IPS DF 6.9 (cell line): Measurements from ENCODE around the gene MT1H.

Experiments
- DNase-seq: peaks from one replicate; pipeline ENCODE4 v3.0.0-alpha.2; 2013; ENCODE audit warnings: low read depth, low spot score
- H3K27ac ChIP-seq: one replicate; pipeline ENCODE4 v1.5.1; 2013; ENCODE audit warnings: low read length, control low read depth
- H3K27me3 ChIP-seq: 2 replicates; pipeline ENCODE4 v1.6.1; 2013; ENCODE audit warnings: mild to moderate bottlenecking, low read length; ENCODE audit not compliant: control insufficient read depth, insufficient read depth
- H3K36me3 ChIP-seq: 2 replicates; pipeline ENCODE4 v1.6.1; 2013; ENCODE audit warnings: low read length; ENCODE audit not compliant: control insufficient read depth, insufficient read depth
- H3K4me1 ChIP-seq: 2 replicates; pipeline ENCODE4 v1.6.1; 2013; ENCODE audit warnings: low read length; ENCODE audit not compliant: control insufficient read depth, insufficient read depth
- H3K4me3 ChIP-seq: 2 replicates; pipeline ENCODE4 v1.5.1; 2013; ENCODE audit warnings: mild to moderate bottlenecking, low read length
- H3K9me3 ChIP-seq: 2 replicates; pipeline ENCODE4 v1.6.1; 2013; ENCODE audit warnings: low read length, inconsistent platforms; ENCODE audit not compliant: control insufficient read depth, insufficient read depth
- WGBS: extraction: QIAGEN DNeasy Blood & Tissue Kit; methylation state at CpG from one replicate; pipeline ENCODE4 v1.1.7; 2013; ENCODE audit warnings: mixed read lengths, missing lambda C conversion rate; ENCODE audit not compliant: insufficient read length, insufficient coverage; 5-methylcytosine and 5-hydroxymethylcytosine counted together

The MT1H gene

GRCh38 chr16:56647641-56648431, 21.8 kb upstream of the MT1H start:
- Histone ChIP-seq H3K9me3 (no peaks in the 10 kb centered on the region), H3K36me3 (no peaks in the 10 kb centered on the region), H3K4me1 (no peaks in the 10 kb centered on the region), H3K27me3 (peaks cover 63% of the 10 kb centered on the region), H3K27ac (no peak overlapping the region), H3K4me3 (no peak overlapping the region)
- whole genome bisulfite sequencing, result no CpG with 5 or more reads among the region's 33 CpGs
- no peak for DNase-seq

GRCh38 chr16:56649271-56649670, 20.3 kb upstream of the MT1H start:
- Histone ChIP-seq H3K4me1 (no peaks in the 10 kb centered on the region), H3K4me3 (no peak overlapping the region), H3K27me3 (peaks cover 49% of the 10 kb centered on the region), H3K9me3 (no peaks in the 10 kb centered on the region), H3K27ac (no peak overlapping the region), H3K36me3 (no peaks in the 10 kb centered on the region)
- WGBS, result no CpG with 5 or more reads among the region's 2 CpGs
- DNase-seq, result no peak

GRCh38 chr16:56649820-56650219, 19.8 kb upstream of the MT1H start:
- Histone ChIP-seq H3K4me1 (no peaks in the 10 kb centered on the region), H3K9me3 (no peaks in the 10 kb centered on the region), H3K27me3 (peaks cover 43% of the 10 kb centered on the region), H3K36me3 (no peaks in the 10 kb centered on the region), H3K27ac (no peak overlapping the region), H3K4me3 (no peak overlapping the region)
- no CpG with 5 or more reads among the region's 3 CpGs for WGBS
- no peak for DNase-seq

GRCh38 chr16:56651586-56651985, 18.0 kb upstream of the MT1H start, which contains the start of gene MT1B:
Gene MT1B, plus strand, starts transcription at chr16:56651886. Its CDS starts 68 bp downstream, at chr16:56651954.
- H3K9me3 ChIP-seq, result no peaks in the 10 kb centered on the region
- H3K4me3 ChIP-seq, result no peak within 1 kb of the TSS
- no peaks in the 10 kb centered on the region for H3K4me1 ChIP-seq
- no CpG with 5 or more reads among the region's 7 CpGs for WGBS
- H3K27me3 ChIP-seq, result peaks cover 27% of the 10 kb centered on the region
- no peak within 1 kb of the TSS for H3K27ac ChIP-seq
- H3K36me3 ChIP-seq, result no peaks in the 10 kb centered on the region
- no peak for DNase-seq

GRCh38 chr16:56652600-56652999, 17.0 kb upstream of the MT1H start:
- Histone ChIP-seq H3K27ac (no peak overlapping the region), H3K4me1 (no peaks in the 10 kb centered on the region), H3K27me3 (peaks cover 18% of the 10 kb centered on the region), H3K36me3 (no peaks in the 10 kb centered on the region), H3K4me3 (no peak overlapping the region), H3K9me3 (no peaks in the 10 kb centered on the region)
- DNase-seq, result no peak
- no CpG with 5 or more reads among the region's 1 CpG for WGBS

GRCh38 chr16:56653218-56653617, 16.4 kb upstream of the MT1H start:
- Histone ChIP-seq H3K4me3 (no peak overlapping the region), H3K9me3 (no peaks in the 10 kb centered on the region), H3K4me1 (no peaks in the 10 kb centered on the region), H3K36me3 (no peaks in the 10 kb centered on the region), H3K27me3 (peaks cover 17% of the 10 kb centered on the region), H3K27ac (no peak overlapping the region)
- no CpG with 5 or more reads among the region's 7 CpGs for WGBS
- DNase-seq, result no peak

GRCh38 chr16:56657555-56658326, 11.9 kb upstream of the MT1H start, which contains the start of gene MT1F:
Gene MT1F, plus strand, starts transcription at chr16:56657959. Its CDS starts 100 bp downstream, at chr16:56658059.
- Histone ChIP-seq H3K4me1 (no peaks in the 10 kb centered on the region), H3K4me3 (peak within 1 kb of the TSS; percentile 50; the same call in 1 of the 2 replicates), H3K9me3 (no peaks in the 10 kb centered on the region), H3K27ac (no peak within 1 kb of the TSS), H3K27me3 (peaks cover 50% of the 10 kb centered on the region), H3K36me3 (no peaks in the 10 kb centered on the region)
- DNase-seq, result no peak
- no CpG with 5 or more reads among the region's 46 CpGs for WGBS

- no peak for DNase-seq
- Histone ChIP-seq H3K4me1 (peaks cover 2% of the 10 kb centered on the region; the same call in 1 of the 2 replicates), H3K9me3 (no peaks in the 10 kb centered on the region), H3K36me3 (no peaks in the 10 kb centered on the region), H3K4me3 (peak overlapping the region; percentile 50; the same call in 1 of the 2 replicates), H3K27me3 (peaks cover 57% of the 10 kb centered on the region), H3K27ac (no peak overlapping the region)
- no CpG with 5 or more reads among the region's 10 CpGs for WGBS
Observed at GRCh38 chr16:56658327-56658875, 11.2 kb upstream of the MT1H start.

GRCh38 chr16:56662357-56663354, 7.0 kb upstream of the MT1H start:
- H3K27ac ChIP-seq, result no peak overlapping the region
- H3K4me1 ChIP-seq, result peaks cover 2% of the 10 kb centered on the region; the same call in 1 of the 2 replicates

More at GRCh38 chr16:56662357-56663354, 7.0 kb upstream of the MT1H start:
- H3K27me3 ChIP-seq, result peaks cover 96% of the 10 kb centered on the region
- H3K36me3 ChIP-seq, result no peaks in the 10 kb centered on the region
- H3K4me3 ChIP-seq, result peak overlapping the region; percentile 18; the same call in 1 of the 2 replicates
- H3K9me3 ChIP-seq, result no peaks in the 10 kb centered on the region
- no CpG with 5 or more reads among the region's 48 CpGs for WGBS
- no peak for DNase-seq
